Fibroblast of upper back skin (primary cell): ENCODE results near the gene PDK4.
"Not testable (repeated sequence)": the region's sequence is repeated elsewhere in the genome, so short reads cannot be mapped to it uniquely, and the experiment has no call there.

Experiments
- DNase-seq: peaks from one replicate; pipeline ENCODE4 v3.0.0-alpha.2; 2013

PDK4 gene

DNA sequence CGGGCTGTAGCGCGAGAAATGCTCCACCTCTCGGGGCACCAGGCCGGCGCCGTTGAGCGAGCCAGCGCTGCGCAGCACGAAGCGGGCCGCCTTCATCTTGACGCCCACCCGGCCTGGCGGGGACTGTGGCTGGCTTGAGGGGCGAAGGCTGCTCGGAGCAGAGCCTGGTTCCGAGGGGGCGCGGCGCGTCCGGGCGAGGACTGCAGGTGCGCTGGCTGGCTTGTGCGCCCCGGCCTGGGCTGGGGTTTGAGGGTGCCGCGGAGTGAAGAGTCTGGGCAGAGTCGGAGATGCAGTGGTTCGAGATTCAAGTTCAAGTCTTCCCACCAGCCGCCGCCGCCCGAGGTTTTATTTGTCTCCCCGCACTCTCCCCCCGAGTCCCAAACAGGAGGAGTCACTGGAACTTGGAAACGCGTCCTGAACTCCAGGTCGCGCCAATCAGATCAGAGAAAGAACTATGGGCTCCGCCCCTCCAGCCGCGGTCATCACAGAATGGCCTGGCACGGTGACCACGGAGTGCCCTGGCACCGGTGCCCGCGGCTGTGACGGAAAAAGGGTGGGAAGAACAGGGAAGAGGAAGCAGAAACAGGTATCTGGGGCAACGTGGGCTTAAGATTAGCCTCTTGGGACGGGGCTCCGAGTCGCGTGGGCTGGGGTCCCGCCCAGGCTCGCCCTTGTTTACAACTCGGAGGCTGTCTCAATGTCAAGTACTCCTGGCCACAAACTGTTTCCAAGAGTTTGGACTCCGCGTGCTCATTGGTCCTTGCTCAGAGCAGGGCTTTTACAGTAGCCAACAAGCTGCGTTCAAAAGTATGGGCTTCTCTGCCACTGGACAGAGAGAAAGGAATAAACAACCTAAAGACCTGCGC, at the start of gene PDK4:
Gene PDK4, minus strand, starts transcription at position 319 of the 866 bp plus-strand sequence. Its CDS starts 223 bp downstream, at position 96.
- peak; percentile 7 for DNase-seq

DNA sequence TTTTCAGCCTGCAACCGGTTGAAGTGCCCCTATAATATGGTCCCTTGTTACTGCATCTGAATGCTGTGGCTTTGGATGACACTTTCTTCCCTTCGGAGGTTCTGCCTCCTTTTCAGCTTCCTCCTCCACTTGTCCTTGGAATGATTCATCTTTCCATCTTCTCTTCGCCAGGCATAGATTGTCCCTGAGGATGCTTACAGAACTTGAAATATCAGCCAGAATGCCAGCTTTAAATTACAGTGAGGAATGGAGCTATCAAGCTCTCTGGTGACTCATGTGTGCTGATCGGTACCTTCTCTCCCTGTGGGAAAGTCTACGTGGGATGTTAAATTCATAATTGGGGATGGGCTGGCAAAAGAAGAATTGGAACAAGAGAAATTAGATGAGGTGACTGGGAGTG, 45.9 kb upstream of the PDK4 start:
- DNase-seq = no peak

DNA sequence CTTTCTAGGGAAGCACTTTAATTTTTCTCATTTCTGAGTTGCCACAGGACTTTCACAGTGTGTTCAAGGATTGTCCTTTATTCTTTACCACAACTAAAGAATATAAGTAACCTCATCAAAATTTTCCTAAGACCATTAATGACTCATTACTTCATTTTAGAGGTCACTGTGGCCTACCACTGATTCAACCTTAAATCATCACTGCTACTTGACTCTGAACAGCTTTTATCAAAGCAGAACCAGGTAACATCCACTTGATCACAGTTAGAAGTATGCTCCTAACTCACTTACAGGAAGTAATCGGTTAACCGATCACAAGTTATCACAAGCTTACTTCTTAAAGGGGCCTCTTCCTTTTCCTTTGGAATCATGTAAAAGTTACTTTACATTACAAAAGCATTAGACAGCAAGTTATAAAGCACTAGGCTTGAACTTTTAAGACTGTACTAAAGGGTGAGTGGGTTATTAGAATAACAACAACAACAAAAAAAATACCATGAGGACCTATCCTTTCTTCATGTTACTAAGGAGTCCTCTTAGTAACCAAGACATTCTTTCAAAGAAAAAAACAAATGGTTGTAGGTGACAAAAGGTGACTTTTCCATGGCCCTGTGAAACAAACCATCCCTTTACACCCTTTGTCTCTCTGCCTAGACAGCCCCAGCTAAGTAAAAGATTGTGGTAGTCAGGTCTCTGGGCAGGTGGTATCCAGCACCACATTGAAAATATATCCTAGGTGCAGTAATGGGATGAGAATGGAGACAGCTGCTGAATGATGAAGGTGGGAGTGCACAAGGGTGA, 40.0 kb upstream of the PDK4 start:
- peak; percentile 1 for DNase-seq

DNA sequence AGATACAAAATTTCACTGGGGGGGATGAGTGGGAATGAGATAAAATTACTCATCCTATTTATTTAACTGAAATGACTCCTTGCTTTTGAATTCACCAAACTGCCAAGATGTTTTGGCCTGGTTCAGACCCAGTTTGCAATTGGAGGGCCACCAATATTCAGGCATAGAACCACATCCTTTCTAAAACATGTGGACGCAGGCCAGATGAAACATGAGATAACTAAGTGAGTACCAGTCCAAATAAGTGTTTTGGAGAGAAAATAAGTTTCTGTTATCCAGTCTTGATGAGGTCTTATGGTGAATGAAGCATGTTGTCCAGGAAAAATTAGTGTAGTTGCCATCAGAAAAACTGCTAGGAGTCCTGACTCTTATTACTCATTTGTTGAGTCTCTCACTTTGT, 36.3 kb upstream of the PDK4 start:
- DNase-seq = peak; percentile 10

DNA sequence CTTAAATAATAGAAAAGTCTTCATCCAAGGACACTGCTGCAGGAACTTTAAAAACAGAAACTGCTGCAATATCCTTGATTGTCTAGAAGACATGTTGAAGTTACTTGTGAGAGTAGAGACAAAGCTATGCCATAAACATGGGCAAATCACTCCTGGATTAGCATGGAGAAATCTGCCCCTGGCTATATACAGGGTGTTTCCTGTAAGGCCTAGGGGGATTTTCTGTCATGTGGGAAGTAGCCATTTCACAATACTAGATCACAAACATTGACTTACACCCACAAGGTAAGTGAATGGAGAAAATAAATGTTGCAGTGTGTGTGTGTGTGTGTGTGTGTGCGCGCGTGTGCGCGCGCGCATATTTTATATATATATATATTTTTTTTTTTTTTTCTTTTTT, 35.2 kb upstream of the PDK4 start:
- no peak for DNase-seq

DNA sequence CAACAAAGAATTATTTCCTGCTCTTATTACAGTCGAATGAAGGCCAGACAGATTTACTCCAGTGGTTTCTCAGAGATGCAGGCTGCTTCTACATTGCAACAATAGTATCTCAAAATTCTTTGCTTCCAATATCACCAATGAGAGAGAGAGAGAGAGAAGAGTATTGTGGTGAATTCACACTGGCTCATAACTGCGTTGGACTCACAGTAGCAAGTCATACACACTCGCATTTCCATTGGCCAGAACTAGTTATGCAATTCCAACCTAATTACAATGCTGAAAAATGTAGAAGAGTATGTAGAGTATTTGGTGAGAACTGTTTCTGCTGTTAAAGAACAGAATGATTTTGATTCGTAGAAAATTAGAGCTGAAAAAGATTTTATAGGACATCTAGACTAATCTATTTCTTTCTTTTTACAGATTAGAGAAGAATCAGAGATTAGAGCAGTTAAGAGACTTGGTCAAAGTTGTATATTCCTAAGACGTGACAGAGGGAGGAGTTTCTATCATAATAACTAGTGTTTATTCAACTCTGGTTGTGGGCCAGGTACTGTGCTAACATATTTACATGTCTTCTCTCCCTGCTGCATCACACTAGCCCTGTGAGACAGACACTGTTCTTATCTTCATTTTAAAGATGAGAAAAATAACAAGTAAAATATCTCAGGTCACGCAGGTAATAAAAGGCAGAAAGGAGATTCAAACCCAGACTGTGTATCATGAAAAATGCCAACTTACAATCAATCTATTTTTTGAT, 34.6 kb upstream of the PDK4 start:
- no peak for DNase-seq

DNA sequence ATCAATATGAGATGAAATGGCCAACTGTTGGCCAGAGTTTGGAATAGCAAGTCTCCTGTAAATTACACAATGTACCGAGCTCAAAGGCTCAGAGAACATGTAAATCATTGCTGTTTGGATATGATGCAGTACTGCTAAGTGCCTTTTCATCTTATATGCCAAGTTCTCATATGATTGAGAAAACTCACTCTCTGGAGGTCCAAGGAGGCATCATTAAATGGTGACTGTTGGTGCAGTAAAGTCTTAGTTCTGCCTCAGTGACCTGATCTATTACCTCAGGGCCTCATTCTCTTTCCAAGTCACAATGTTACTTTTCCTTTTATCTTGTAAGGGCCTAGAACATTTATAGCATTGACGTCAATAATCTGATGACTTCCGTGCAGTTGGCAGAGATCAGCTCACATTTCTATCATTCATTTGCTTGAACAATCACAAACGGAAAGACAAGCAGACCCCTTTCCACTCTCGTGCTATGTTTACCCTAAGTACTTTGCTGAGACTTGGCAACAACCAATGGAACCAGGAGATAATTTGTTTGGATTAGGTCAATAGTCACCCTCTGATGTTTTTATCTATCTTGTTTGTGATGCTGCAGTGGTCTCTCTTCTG, 32.6 kb upstream of the PDK4 start:
- no peak for DNase-seq

DNA sequence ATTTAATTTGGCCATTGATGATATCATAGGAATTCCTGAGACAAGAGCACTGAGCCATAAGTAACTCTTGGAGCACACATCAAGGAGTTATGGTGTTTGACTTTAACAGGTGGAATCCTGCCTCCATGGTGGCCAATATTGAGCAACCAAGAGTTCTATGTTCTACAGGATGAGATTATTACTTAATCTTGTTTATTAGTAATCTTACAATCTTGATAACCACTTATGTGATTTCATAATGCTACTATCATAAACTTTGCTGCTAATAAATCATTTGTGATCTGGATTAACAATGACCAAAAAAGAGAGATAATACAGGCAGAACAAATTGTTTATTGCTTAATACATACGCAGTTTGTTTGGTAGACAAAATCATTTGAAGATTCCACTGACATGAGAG, 27.5 kb upstream of the PDK4 start:
- no peak for DNase-seq

DNA sequence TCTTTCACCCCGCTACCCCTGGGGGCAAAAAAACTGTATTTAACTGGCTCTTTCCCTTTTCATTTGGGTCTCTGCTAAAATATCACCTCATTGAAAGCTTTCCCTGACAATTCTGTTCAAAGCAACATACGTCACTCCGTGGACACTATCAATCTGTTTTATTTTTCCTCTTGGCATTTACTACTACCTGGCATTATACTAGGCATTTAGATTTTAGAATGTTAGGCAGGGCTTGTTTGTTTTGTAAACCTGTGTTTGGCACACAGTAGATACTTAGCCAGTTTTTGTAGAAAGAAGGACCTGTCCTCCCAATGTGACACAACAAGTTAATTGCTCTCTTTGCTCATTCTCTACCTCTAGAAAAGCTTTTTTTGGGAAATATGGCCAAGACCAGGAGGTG, 26.5 kb upstream of the PDK4 start:
- no peak for DNase-seq

DNA sequence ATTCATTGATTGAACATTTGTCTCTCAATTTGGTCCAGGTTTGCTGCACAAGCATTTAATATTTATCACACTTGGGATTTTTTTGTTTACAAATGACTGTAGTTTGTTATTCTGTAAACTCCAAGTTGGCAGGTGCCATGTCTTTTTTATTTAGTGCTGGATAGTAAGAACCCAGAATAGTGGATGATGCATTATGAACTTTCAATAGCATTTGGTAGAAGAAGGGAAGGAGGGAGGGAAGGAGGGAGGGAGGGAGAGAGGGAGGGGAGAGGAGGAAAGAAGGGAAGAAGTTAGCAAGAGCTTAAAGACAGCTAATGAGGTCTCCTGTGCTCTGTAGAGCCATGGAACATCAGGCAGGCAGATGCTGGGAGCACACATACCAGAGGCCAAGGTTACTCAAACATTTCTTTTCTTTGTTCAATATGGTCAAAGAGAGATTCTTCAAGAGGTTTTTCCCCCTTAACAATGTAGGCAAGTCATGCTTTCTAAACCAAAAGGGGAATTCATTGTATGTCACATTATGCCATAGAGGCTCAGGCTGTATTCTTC, 25.8 kb upstream of the PDK4 start:
- no peak for DNase-seq

DNA sequence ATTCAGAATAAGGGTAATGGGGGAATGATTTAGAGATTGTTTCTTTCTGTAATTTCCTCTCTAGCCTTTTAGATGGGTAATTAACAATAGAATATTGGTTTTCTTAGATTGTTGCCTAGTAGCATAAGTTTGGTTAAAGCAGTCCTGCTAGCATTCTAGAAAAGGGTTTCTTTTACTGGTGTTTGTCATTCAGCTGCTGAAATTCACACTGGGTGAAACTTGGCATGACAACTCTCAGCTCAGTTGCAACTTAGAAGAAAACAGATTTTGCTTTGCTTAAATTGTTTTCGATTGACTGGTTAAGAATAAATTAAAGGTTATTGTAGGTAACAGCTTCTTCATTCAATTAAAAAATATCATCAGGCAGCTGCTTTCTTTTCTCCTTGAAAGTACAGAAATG, 25.1 kb upstream of the PDK4 start:
- no peak for DNase-seq

DNA sequence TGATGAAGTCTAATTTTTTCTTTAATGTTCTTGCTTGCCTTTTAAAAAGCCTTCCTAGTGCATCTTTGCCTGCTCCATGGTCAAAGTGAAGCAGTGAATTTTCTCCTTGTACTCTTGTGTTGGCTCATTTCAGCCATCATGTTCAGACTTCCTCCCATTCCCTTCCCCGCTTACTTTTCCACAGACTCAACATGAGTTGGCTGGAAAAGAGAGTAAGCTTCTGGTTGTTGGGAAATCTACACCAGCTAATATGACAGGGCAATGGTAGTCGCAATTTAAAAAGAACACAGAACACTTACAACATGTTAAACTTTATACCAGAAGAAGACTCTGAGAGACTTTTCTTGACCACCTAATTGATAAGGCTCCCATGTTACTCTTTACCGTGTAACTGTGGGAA, 24.3 kb upstream of the PDK4 start:
- DNase-seq = no peak

DNA sequence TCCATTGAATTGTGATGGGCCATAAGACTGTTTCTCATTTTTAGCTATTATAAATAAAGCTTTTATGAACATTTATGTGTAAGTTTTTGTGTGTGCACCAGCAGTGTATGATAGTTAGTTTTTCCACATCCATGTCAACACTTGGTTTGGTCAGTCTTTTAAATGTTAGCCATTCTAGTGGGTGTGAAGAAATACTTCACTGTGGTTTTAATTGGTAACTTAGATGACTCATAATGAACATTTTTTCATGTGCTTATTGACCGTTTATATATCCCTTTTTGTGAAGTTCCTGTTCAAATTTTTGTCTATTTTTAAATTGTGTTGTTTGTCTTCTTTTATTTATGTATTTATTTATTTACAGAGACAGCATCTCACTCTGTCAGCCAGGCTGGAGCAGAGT, 23.6 kb upstream of the PDK4 start:
- DNase-seq = no peak

DNA sequence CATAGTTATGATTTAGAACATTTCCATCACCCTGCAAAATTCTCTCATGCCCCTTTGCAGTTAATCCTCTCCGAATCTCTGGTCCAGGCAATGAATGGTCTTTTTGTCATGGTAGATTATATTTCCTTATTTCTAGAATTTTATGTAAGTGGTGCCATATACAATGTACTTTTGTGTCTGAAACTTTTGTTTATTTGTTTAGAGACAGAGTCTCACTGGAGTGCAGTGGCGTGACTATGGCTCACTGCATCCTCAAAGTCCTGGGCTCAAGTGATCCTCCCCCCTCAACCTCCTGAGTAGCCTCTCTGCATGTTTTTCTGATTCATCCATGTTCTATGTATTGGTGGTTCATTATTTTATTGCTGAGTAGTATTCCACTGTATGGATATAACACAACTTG, 23.2 kb upstream of the PDK4 start:
- no peak for DNase-seq

DNA sequence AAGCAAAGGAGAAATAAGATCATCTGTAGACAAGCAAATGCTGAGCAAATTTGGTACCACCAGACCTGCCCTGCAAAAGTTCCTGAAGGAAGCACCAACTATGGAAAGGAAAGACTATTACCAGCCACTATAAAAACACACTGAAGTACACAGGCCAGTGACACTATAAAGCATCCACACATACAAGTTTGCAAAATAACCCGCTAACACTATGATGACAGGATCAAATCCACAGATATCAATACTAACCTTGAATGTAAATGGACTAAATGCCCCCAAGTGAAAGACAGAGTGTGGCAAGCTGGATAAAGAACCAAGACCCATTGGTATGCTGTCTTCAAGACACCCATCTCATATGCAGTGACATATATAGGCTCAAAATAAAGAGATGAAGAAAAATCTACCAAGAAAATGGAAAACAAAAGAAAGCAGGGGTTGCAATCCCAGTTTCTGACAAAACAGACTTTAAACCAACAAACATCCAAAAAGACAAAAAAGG, 18.2 kb upstream of the PDK4 start:
- DNase-seq = no peak

DNA sequence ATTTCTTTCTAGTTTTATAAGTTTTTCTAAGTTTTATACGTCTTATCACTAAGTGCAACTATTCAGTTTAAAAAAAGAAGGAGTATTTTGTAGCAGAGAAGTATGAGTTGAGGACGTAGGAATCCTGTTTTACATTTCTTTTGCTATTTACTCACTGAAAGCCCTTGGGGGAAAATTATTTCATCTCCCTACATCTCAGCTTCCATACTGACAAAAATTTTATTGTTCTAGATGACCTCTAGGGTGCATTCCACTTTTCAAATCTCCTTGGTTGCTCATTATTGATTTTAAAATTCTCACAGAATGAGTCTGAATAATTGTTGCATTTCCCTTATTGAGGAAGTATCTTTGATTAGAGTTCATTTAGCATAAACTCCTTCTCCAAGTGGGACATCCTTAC, 14.9 kb upstream of the PDK4 start:
- DNase-seq = no peak

DNA sequence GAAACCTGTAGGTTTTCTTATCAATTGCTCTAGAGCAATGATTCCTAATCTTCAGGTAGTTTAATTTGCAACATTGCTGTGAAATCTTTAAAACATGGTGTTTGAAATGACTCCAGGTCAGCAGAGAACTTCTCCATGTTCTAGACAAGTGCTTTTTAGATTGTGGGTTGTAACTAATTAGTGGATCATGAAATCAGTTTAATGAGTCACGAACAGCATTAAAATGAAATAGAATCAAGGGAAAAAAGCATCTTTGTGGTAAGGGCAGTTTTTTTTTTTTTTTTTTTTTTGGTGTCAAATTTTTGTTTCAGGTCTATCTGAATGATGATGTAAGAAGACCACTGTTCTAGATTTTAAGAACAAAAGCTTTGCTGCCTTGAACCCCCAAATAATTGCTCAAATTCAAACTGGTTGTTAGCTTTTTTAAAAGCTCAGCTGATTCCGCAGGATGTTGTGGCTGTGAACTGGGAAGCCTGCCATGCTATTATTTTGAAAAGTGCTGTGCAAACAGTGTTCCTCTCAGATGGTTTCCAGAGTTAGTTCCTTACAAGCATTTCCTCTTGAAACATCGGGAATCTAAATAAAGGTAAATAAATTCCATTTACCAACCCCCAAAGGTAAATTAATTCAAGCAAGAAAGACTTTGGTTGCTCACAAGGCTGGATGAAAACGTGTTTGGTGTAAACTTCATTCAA, 13.1 kb upstream of the PDK4 start:
- peak; percentile 17 for DNase-seq

DNA sequence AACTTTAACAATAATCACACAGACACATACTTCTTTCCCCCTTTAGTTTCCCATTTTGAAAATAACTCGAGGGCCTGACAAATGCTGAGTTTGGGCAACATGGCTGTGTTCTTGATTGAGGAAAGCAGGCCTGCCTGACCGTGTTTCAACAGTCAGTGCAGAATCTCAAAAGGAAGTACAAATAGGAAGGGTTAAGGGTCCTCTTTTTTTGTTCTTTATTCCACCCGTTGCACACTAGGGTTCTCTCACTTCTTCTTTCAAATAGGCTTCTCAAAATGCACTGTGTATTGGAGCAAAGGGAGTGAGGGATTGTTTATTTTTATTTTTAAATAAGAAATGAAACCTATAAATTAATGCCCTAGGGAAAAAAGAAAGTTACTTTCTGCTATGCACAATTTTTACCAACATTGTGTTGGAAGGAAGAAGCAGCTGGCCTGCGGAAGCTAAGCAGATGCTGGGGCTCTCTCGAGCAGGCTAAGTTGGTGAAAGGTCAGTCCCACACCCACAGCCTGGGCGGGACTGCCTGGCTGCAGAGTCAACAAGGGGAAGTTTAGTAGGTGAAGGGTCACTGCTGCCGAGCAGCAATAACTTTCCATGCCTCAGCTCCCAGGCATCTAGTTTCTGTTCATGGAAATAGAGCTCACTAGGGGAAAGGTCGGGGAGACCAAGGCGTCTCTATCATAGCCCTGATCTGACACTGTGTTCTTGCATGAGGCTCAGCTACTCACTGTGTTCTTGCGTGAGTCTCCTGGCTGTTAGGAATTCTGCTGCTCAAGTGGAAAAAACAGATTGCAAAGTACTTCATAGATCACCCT, 12.2 kb upstream of the PDK4 start:
- DNase-seq = peak; percentile 77

DNA sequence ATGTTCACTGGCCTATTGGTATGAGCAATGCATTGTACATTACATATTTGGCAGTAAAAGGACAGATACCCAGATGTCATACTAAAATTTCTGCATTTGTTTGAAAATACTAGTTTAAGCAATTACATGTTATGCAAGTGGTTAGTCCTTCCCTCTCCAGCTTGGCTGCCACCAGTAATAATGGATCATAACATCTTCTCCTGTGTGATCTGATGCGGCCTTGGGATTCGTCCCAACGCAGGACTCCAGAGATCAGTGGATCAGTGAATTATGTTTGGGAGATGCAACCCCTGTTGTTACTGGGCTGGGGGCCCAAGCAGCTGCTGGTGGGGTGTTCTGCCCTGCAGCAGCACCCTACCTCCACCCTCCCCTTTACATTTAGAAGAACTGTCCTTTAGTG, 11.2 kb upstream of the PDK4 start:
- no peak for DNase-seq

DNA sequence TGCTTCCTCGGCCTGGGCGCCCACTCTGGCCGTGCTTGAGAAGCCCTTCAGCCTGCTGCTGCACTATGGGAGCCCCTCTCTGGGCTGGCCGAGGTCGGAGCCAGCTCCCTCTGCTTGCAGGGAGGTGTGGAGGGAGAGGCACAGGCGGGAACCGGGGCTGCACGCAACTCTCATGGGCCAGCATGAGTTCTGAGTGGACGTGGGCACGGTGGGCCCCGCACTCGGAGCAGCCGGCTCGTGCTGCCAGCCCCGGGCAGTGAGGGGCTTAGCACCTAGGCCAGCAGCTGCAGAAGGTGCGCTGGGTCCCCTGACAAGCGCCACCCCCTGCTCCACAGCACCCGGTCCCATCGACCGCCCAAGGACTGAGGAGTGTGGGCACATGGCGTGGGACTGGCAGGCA, 9.0 kb upstream of the PDK4 start:
- DNase-seq = no peak

DNA sequence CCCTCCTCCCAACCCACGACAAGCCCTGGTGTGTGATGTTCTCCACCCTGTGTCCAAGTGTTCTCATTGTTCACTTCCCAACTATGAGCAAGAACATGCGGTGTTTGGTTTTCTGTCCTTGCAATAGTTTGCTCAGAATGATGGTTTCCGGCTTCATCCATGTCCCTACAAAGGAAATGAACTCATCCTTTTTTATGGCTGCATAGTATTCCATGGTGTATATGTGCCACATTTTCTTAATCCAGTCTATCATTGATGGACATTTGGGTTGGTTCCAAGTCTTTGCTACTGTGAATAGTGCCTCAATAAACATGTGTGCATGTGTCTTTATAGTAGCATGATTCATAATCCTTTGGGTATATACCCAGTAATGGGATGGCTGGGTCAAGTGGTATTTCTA, 8.5 kb upstream of the PDK4 start:
- not testable (repeated sequence) for DNase-seq
